Epithelial cell of proximal tubule (primary cell): ENCODE measurements around the gene UQCRHL. TPM values are rescaled to one million over a fixed set of nuclear protein-coding genes. Genes with fewer than 3 reads are reported as not detected.

Experiments
- DNase-seq: peaks from one replicate; pipeline ENCODE4 v3.0.0-alpha.2; 2011; ENCODE audit warnings: low read depth
- H3K4me3 ChIP-seq: 2 replicates; pipeline ENCODE4 v1.5.1; 2011; ENCODE audit warnings: low read depth, mild to moderate bottlenecking, low read length
- total RNA-seq: library from RNA; depleted of rRNA; stranded (reverse); fragments of >200 nt; gene quantifications from 2 replicates; pipeline ENCODE4 v1.2.3, GENCODE V29; 2015
- TF ChIP-seq, protein P1 (sequence below): conservative IDR thresholded peaks from 2 replicates; pipeline ENCODE4 v1.5.1; 2012; ENCODE audit warnings: low read depth, mild to moderate bottlenecking, low read length

The UQCRHL gene
- total RNA-seq, 1 donor from 2014 or later = 1.4 TPM

GRCh38 chr1:15785683-15786082, 21.8 kb downstream of the UQCRHL start:
- TF ChIP-seq, protein P1, sequence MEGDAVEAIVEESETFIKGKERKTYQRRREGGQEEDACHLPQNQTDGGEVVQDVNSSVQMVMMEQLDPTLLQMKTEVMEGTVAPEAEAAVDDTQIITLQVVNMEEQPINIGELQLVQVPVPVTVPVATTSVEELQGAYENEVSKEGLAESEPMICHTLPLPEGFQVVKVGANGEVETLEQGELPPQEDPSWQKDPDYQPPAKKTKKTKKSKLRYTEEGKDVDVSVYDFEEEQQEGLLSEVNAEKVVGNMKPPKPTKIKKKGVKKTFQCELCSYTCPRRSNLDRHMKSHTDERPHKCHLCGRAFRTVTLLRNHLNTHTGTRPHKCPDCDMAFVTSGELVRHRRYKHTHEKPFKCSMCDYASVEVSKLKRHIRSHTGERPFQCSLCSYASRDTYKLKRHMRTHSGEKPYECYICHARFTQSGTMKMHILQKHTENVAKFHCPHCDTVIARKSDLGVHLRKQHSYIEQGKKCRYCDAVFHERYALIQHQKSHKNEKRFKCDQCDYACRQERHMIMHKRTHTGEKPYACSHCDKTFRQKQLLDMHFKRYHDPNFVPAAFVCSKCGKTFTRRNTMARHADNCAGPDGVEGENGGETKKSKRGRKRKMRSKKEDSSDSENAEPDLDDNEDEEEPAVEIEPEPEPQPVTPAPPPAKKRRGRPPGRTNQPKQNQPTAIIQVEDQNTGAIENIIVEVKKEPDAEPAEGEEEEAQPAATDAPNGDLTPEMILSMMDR = no peak
- no peak for DNase-seq
- no peak overlapping the region for H3K4me3 ChIP-seq

DNA sequence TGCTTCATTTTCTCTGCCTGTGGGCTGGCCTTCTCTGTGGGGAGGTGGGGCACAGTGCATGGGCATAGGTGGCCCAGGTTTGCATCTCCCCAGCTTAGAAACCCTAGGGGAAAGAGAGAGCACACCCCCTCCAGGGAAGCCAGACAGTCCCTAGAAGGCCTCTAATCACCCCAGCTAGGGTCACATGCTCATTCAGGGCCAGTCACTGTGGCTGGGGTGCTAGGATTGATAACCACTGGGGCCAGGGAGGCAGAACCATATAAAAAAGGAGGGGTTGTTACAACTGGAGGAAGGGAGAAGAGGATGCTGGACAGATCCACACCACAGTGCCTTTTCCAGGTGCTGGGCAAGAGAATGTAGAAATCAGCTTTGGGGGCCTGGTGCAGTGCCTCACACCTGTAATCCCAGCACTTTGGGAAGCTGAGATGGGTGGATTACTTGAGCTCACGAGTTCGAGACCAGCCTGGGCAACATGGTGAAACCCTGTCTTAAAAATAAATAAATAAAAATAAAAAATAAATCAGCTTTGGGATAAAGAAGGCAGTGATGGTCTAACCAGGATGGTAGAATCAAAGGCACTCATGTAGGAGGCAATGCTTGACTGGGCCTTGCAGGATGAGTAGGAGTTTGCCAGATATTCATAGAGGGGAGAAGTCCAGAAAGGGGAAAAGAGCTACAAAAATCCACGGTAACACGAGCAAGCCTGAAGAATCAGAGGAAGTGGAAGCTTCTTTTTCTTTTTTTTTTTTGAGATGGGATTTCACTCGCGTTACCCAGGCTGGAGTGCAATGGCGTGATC, 29.3 kb downstream of the UQCRHL start:
- no peak for DNase-seq
- no peak overlapping the region for H3K4me3 ChIP-seq
- TF ChIP-seq, protein P1 = no peak

- no peak overlapping the region for H3K4me3 ChIP-seq
- TF ChIP-seq, protein P1 = no peak
- DNase-seq = no peak
Observed at GRCh38 chr1:15775706-15776105, 31.7 kb downstream of the UQCRHL start.

DNA sequence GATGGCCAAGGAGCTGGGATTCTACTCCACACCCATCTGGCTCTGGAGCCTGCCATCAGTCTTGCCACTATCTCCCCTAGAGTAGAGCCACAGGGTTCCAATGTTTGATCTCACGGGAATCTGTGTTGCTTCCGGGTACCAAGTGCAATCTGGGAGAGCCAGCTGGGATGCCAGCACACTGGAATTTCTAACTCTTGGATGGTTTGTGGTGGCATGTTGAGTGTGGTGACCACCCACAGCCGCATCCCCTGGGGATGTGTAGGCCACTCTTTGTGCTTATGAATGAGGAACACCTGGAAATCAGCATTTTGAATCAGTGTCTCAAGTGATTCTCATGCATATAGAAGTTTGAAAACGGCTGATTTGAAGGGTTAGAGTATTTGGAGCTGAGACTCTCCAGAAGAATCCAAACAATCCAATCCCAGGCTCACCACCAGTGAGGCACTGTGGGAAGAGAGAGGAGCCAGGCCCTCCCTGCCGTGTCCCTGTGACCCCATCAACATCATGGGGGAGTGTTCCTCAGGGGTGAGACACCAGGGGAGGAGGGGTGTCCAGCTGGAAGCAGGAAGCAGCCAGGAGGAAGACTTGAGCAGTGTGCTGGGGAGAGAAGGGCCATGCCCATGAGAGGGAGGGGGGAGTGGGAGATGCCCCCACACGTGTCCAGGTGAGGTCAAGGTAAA, 35.5 kb downstream of the UQCRHL start:
- TF ChIP-seq, protein P1 = no peak
- DNase-seq = no peak
- no peak overlapping the region for H3K4me3 ChIP-seq

DNA sequence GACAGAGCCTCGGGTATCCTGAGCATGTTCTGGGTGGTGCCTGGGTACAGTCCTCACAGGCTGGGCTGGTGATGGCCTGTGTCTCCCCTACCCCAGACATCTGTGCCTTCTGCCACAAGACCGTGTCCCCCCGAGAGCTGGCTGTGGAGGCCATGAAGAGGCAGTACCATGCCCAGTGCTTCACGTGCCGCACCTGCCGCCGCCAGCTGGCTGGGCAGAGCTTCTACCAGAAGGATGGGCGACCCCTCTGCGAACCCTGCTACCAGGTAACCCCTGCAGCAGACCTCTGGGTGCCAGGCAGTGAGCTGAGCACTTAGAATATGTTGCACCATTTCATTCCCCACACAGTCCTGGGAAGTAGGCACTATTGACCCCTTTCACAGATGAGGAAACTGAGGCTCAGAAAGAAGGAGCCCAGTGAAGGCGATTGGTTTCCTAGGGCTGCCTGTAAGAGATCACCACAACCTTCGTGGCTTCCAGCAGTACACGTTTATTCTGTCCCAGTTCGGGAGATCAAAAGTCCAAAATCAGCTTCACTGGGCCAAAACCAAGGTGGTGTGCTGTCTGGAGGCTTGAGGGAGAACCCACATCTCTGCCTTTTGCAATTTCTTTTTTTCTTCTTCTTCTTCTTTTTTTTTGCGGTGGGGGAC, 37.0 kb downstream of the UQCRHL start:
- no peak overlapping the region for H3K4me3 ChIP-seq
- no peak for DNase-seq
- TF ChIP-seq, protein P1 = no peak

- no peak overlapping the region for H3K4me3 ChIP-seq
- no peak for DNase-seq
- TF ChIP-seq, protein P1 = no peak
Observed at GRCh38 chr1:15768388-15768787, 39.1 kb downstream of the UQCRHL start.
